ENCODE data around the gene PDCD5.

GRCh38 chr19:32558607-32559228 is 22.3 kb upstream of the PDCD5 start:
- TF ChIP-seq CTCF (IDR thresholded peaks at IDR 0.05; ENCODE audit: low read depth, low read length) (no peak), EZH2phosphoT487 (IDR thresholded peaks at IDR 0.05; ENCODE audit: low read depth) (no peak)

Data from OCI-LY3 (cell line).